MG63 (cell line): Measurements from ENCODE around the gene PRR15L. TPM values are rescaled to one million over a fixed set of nuclear protein-coding genes. Genes with fewer than 3 reads are reported as not detected.
"Not testable (repeated sequence)": the region's sequence is repeated elsewhere in the genome, so short reads cannot be mapped to it uniquely, and the experiment has no call there.

ENCODE experiments used
- DNase-seq: peaks from one replicate; pipeline ENCODE4 v3.0.0-alpha.2; 2020
- H3K27me3 ChIP-seq: fragments of 250-450 bp; sonication (Bioruptor Pico); 2 replicates; pipeline ENCODE4 v1.5.1; 2020; ENCODE audit warnings: mild to moderate bottlenecking, moderate library complexity
- H3K36me3 ChIP-seq: fragments of 250-450 bp; sonication (Bioruptor Pico); 2 replicates; pipeline ENCODE4 v1.5.1; 2020; ENCODE audit warnings: mild to moderate bottlenecking, moderate library complexity
- H3K4me3 ChIP-seq: fragments of 250-450 bp; sonication (Bioruptor Pico); 2 replicates; pipeline ENCODE4 v1.5.1; 2020; ENCODE audit warnings: mild to moderate bottlenecking, moderate library complexity
- H3K9me3 ChIP-seq: fragments of 250-450 bp; sonication (Bioruptor Pico); 2 replicates; pipeline ENCODE4 v1.5.1; 2020; ENCODE audit warnings: mild to moderate bottlenecking, moderate library complexity
- total RNA-seq: library from RNA; depleted of rRNA; stranded (reverse); fragments of >200 nt; shearing (Covaris generic); gene quantifications from 2 replicates; pipeline ENCODE4 v1.2.3, GENCODE V29; 2014; ENCODE audit warnings: low replicate concordance

PRR15L gene
- total RNA-seq, 1 experiment from 2014 or later: not detected

DNA sequence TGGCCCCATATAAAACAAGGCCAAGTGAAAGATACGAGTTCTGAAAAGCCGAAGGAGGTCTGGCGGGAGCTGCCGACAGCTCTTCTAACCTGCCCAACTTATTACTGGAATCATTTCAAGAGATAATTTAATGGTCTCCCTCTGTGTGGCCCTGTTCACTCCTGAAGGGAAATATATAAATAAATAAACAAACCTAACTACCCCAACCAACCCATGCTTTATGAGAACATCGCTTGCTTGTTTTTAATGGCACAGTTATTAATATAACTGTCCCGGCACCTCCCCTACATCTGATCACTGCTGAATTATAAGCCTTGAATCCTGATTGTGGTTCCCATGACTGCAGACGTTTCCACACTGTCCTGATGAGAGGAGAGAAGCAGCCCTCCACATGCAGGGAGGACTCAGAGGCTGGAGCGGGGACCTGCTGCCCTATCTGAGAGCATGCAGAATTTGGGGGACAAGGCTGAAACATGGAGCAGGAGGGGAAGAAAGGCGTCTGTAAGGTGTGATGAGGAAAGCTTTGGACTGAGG lies 35.4 kb upstream of the PRR15L start:
- no peaks in the 10 kb centered on the region for H3K9me3 ChIP-seq
- H3K4me3 ChIP-seq: no peak overlapping the region
- DNase-seq: no peak
- no peaks in the 10 kb centered on the region for H3K27me3 ChIP-seq
- no peaks in the 10 kb centered on the region for H3K36me3 ChIP-seq

DNA sequence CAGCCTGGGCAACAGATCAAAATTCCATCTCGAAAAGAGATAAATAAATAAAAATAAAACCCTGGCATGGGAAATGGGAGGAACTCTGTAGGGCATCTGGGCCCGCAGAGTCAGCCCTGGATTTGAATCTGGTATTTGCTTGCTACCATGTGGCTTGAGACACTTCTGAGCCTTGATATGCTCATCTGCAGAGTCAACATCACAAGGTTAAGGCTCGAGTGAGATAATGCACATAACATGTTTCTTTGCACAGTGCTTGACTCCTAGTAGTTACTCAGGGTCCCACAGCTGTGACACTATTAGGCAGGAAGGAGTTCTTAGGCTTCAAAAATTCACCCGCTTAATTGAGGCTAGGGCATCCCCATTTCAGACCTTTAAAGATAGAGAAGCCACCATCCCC lies 34.5 kb upstream of the PRR15L start:
- Histone ChIP-seq H3K4me3 (no peak overlapping the region), H3K9me3 (no peaks in the 10 kb centered on the region), H3K27me3 (no peaks in the 10 kb centered on the region), H3K36me3 (no peaks in the 10 kb centered on the region)
- DNase-seq: no peak

DNA sequence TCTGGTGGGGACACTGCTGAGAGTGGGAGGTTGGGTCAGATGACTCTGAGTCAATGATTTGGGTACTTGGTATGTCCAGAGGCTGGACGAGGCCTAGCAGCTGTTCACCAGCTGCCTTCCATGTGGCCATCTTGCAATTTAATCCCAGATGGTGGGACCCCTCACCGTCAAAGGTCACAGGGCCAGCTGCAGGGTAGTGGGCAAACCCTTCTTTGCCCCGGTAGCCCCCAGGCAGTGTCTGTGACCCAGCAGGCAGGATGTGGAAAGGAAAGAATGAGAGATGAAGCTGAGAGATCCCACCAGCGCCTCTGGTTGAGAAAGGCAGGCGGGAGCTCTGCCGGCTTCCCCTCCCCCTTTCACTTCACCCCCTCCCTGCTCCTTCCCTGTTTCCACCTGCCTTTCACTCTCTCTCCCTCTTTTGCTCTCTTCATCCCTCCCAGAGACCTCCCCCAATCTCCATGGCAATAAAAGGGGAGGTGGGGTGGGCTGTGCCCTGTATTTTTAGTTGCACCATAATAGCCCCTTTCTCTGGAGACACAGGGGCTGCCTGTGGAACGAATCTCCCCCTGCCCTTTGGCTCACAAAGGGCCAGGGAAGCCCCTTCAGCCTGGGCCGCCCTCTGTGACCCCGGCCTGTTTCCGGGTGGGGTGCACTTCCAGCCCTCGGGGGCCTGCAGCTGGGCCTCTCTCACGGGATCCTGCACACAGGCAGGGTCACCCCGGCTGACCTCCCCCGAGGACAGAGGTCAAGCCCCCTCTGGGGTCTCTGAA lies 33.5 kb upstream of the PRR15L start:
- Histone ChIP-seq H3K9me3 (no peaks in the 10 kb centered on the region), H3K36me3 (no peaks in the 10 kb centered on the region), H3K27me3 (no peaks in the 10 kb centered on the region), H3K4me3 (no peak overlapping the region)
- DNase-seq: no peak

DNA sequence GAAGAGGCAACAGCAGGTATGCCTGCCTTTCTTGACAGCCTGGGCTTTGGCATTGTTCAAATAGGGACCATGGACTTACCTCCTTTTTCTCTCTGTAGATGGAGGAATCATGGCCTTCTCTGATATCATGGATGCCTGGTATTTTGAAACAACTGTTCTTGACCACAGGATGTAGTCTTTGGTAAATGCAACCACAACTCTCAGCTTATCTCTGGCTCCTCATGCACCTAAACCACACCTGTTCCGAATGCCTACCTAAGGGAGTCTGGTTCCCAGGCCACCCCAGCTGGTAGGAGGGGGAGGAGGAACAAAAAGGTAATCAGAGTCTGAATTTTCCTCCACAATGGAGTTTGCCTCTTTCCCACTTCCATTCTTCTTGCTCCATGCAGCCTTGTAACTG lies 32.0 kb upstream of the PRR15L start:
- DNase-seq: no peak
- Histone ChIP-seq H3K9me3 (no peaks in the 10 kb centered on the region), H3K4me3 (no peak overlapping the region), H3K36me3 (peaks cover 5% of the 10 kb centered on the region), H3K27me3 (no peaks in the 10 kb centered on the region)

DNA sequence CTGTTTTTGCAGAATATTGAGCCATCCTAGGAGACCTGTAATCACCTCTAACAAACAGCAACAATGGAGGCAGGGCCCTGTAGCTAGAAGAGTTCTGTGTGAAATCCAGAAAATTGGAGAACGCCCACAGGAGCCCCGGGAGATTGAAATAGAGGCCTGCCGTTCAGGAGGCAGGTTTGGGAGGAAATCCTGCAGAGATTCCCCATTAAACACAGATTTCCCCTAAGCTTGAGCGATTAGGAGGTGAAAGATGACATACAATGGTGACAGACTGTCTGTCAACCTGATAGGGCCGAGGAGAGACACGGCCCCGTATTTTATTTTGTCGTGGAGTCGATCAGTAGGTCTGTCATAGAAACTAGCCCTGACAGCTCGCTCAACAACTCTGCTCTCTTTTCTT lies 31.5 kb upstream of the PRR15L start:
- Histone ChIP-seq H3K4me3 (no peak overlapping the region), H3K9me3 (no peaks in the 10 kb centered on the region)
- no peak for DNase-seq

DNA sequence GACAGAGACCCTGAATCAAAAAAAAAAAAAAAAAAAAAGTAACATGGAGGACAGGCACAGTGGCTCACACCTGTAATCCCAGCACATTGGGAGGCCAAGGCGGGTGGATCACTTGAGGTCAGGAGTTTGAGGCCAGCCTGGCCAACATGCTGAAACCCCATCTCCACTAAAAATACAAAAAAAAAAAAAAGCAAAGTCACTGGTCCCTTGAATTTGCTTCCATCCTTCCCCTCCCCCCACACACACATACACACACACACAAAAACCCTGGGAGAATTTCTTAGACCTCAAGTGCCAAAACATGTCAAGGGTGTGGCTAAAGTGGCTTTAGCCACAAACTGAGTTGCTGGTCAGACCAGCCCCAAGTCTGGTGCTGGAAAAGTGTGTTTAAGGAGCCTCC lies 30.8 kb upstream of the PRR15L start:
- H3K9me3 ChIP-seq, H3K4me3 ChIP-seq, H3K36me3 ChIP-seq, DNase-seq, H3K27me3 ChIP-seq: not testable (repeated sequence)

More for the DNA sequence above, 31.5 kb upstream of the PRR15L start:
- no peaks in the 10 kb centered on the region for H3K27me3 ChIP-seq
- peaks cover 7% of the 10 kb centered on the region for H3K36me3 ChIP-seq

DNA sequence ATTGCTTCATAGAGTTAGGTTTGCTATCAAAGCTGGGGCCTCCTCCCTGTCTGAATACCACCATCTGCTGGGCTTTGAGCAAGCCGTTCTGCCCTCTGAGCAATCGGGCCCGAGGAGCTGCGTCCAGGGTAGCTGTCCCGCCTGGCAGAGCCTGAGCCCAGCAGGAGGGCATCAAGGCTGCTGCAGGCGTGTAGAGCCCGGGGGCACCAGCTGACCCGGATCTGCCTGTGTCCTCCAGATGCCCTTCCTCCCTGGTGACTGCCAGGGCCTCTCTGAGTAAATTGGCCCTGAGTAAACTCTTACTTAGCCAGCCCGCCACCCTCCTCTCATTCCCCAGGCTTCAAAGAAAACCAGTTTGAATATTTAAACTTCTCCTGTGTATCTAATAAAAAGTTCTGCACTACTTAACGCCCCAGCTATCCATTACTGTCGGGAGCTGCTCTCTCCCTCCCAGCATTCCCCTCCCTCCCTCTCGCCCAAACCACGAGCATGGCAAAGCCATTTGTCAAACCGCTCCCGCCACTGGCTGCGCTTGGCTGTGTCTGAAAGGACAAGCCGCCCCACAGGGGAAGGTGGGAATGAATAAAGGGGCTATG lies 29.7 kb upstream of the PRR15L start:
- Histone ChIP-seq H3K4me3 (no peak overlapping the region), H3K36me3 (peaks cover 19% of the 10 kb centered on the region), H3K9me3 (no peaks in the 10 kb centered on the region), H3K27me3 (no peaks in the 10 kb centered on the region)
- peak; percentile 85 for DNase-seq

DNA sequence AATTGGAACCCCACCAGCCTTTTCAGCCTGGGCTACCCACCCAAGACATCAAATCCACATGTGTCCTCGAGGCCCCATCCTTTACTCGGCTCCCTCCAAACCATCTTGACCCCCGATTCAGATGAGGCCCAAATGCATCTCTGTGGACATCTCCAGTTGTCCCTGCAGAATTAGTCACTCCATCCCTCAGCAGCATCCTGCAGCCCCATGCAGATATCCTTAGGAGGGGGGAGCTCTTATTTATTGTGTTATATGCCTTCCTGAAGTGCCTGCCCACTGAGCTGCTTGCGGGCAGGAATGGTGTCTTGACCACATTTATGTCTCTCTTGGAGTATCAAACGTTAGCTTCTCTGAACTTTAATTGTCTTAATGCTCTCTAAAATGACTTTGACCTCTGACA lies 28.8 kb upstream of the PRR15L start:
- Histone ChIP-seq H3K36me3 (peaks cover 27% of the 10 kb centered on the region), H3K4me3 (no peak overlapping the region), H3K27me3 (no peaks in the 10 kb centered on the region), H3K9me3 (no peaks in the 10 kb centered on the region)
- DNase-seq: no peak

DNA sequence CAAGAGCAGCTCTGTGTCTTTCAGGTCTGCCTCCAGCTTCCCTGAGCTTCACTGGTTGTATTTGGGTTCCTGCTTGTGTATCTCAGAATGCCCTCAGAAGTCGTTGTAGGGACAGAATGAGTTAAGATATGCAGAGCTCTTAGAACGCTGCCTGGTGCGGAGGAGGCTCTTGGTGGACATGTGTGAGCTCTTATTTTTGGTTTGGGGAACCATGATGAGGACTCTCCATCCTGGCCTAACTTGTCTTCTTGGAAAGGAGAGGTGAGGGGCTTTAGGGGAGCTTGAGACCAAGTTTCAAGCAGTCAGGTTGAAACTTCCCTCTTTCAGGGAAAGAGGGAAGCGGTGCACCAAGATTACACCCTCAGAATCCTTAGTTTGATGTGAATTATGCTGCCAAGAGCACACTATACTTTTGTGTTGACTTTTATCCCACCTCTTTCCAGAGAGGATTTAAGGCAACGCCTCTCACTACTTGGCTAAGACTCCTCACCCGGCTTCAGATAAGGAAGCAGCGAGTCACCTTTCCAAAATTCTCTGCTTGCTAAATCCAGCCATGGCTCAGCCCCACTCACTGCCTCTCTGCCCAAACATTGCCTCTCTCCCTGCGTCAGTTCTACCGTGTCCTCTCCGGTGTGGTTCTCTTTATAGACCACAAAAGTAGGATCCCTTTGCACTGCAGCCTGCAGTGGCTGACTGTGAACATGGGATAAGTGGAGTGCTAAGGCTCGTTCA lies 26.0 kb upstream of the PRR15L start:
- no peaks in the 10 kb centered on the region for H3K27me3 ChIP-seq
- peaks cover 49% of the 10 kb centered on the region for H3K36me3 ChIP-seq
- DNase-seq: no peak
- no peaks in the 10 kb centered on the region for H3K9me3 ChIP-seq
- H3K4me3 ChIP-seq: no peak overlapping the region

DNA sequence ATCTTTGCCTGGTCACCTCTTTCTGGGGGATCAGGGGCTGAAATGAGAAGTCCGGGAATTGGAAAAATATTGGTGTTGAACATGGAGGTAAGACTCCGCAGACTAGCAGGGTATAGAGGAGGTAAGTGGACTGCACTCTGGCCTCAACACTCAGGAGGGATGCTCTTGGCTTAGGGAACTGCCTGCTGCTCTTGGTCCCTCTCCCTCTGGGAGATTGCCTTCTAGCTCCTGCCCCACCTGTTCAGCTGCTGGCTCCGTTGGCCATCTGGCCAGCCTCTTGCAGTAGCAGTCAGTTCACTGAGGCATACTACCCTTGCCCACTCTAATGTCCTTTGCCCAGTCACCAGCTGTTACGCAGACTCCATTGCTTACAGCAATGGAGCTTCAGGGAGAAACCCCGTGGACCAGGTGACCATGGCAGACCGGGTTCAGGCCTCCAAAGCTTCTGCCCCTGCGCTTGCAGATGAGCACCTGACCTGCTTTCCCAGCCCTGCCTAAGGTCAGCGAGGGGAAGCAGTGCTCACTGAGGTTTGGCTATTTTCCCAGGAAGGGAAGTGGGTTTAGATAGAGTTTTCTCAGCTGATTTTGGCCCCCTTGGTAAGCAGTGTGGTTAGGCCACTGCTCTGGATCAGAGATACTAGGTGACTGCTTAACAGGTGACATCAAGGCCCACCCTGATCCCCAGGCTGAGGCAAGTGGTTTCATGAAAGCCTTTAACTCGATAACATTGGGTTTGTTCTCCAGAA lies 25.1 kb upstream of the PRR15L start:
- Histone ChIP-seq H3K9me3 (no peaks in the 10 kb centered on the region), H3K27me3 (no peaks in the 10 kb centered on the region), H3K4me3 (no peak overlapping the region), H3K36me3 (peaks cover 57% of the 10 kb centered on the region)
- DNase-seq: no peak

DNA sequence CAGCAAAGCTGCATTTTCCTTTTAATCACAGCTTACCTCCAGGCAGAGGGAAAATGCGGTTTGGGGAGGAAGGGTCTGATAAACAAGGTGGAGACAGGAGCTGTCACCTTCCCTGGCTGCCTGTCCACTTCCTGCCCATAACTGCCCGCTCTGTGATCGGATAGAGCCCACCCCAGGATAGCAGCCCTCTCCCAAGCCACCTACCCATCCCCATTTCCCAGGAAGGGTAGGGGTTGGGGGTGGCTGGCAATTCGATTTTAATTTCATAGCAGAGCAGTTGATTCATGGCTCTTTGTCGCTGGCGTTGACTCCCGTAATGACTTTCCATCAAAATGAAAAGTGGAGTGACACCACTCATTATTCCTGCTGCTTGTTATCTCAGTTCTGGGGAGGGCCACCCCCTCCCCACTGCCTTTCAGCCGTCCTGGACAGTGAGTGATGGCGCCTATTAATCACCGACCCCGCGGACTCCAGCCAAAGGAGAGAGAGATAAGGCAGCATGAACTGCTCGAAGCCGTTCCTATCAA lies 24.5 kb upstream of the PRR15L start:
- DNase-seq: no peak
- Histone ChIP-seq H3K4me3 (no peak overlapping the region), H3K36me3 (peaks cover 63% of the 10 kb centered on the region), H3K27me3 (no peaks in the 10 kb centered on the region), H3K9me3 (no peaks in the 10 kb centered on the region)

DNA sequence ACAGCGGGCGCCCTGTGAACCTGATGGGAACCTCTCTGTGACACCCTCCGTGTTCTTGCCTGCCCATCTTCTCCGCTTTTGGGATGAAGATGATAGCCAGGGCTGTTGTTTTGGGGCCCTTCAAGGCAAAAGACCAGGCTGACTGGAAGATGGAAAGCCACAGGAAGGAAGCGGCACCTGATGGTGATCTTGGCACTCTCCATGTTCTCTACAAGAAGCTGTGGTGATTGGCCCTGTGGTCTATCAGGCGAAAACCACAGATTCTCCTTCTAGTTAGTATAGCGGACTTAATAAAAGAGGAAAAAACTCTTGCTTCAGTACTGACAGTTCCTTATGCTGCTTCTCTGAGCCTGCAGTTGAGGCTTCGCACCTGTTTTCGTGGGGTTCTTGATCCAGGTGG lies 23.8 kb upstream of the PRR15L start:
- peaks cover 63% of the 10 kb centered on the region for H3K36me3 ChIP-seq
- DNase-seq: no peak

DNA sequence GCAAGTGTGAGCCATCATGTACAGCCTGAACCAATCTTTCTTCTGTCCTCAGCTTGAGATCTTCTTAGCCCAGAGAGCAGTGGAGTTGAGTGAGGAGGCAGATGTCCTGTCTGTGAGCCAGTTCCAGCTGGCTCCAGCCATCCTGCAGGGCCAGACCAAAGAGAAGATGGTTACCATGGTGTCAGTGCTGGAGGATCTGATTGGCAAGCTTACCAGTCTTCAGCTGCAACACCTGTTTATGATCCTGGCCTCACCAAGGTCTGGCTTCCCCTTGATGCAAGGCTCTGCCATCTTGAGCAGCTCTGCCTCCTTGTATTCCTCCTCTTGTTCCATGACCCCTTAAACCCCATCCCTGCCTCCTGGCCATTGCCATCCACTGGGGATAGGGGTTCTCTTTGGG lies 22.9 kb upstream of the PRR15L start:
- no peak for DNase-seq
- peaks cover 65% of the 10 kb centered on the region for H3K36me3 ChIP-seq
- H3K27me3 ChIP-seq: no peaks in the 10 kb centered on the region
- H3K9me3 ChIP-seq: no peaks in the 10 kb centered on the region
- H3K4me3 ChIP-seq: no peak overlapping the region

More for the DNA sequence above, 23.8 kb upstream of the PRR15L start:
- Histone ChIP-seq H3K27me3 (no peaks in the 10 kb centered on the region), H3K4me3 (no peak overlapping the region), H3K9me3 (no peaks in the 10 kb centered on the region)

DNA sequence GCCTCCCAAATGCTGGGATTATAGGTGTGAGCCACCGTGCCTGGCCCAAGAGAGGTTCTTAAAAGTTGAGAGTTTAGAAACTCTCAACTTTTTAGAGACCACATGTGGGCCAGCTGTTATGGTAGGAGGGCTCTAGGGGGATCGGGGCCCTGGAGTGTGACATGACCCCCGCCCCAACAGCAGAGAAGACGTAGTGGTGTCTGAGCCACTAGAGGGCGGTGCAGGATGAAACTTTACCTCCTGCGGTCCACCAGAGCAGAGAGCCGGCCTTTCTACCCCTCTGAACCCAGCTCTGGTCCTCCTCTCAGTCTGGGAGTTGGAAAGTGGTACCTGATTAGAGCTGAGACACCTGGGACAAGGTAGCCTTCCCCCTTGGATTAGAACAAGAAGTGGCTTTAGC lies 20.6 kb upstream of the PRR15L start:
- no peak overlapping the region for H3K4me3 ChIP-seq
- peak; percentile 45 for DNase-seq
- H3K9me3 ChIP-seq: no peaks in the 10 kb centered on the region
- H3K36me3 ChIP-seq: peaks cover 74% of the 10 kb centered on the region
- no peaks in the 10 kb centered on the region for H3K27me3 ChIP-seq

DNA sequence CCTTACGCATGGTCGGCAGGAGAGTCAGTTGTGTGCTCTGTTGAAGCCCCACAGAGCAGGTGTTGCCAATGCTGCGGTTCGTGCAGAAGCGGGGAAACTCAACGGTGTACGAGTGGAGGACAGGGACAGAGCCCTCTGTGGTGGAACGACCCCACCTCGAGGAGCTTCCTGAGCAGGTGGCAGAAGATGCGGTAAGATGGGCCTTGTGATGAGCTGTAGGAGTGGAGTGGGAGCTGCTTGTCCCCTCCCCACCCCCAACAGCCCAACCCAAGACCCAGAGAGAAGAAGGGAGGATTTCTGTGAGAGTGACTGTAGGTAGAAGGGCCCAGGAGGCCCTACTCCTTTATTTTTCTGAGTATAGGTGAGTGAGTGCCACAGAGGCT lies 18.1 kb upstream of the PRR15L start:
- Histone ChIP-seq H3K9me3 (no peaks in the 10 kb centered on the region), H3K36me3 (peaks cover 50% of the 10 kb centered on the region), H3K27me3 (no peaks in the 10 kb centered on the region), H3K4me3 (no peak overlapping the region)
- no peak for DNase-seq

DNA sequence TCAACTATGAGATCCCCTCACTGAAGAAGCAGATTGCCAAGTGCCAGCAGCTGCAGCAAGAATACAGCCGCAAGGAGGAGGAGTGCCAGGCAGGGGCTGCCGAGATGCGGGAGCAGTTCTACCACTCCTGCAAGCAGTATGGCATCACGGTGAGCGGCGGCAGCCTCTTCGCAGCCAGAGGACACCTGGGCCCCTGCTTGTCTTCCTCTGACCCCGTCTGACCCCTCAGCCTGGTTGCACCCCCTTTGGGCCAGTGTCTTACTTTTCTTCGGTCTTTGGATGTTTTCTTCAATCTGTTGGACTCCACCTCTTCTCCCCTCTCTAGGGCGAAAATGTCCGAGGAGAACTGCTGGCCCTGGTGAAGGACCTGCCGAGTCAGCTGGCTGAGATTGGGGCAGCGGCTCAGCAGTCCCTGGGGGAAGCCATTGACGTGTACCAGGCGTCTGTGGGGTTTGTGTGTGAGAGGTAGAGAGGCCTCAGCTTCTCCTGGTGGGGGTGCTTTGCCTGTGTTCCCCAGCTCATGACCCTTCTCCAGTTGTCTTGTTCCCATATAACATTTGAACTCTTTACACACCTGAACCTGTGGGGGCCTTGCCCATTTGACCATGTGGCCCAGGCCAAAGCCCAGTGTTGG lies 17.6 kb upstream of the PRR15L start:
- DNase-seq: no peak
- Histone ChIP-seq H3K27me3 (no peaks in the 10 kb centered on the region), H3K36me3 (peaks cover 48% of the 10 kb centered on the region), H3K9me3 (no peaks in the 10 kb centered on the region), H3K4me3 (no peak overlapping the region)
